Hepatocyte (in vitro differentiated cells): ENCODE measurements around the gene DACT1. TPM values are rescaled to one million over a fixed set of nuclear protein-coding genes. Genes with fewer than 3 reads are reported as not detected.
"Not testable (repeated sequence)": the region's sequence is repeated elsewhere in the genome, so short reads cannot be mapped to it uniquely, and the experiment has no call there.

Source experiments
- DNase-seq: peaks from one replicate; pipeline ENCODE4 v3.0.0-alpha.2; 2016; ENCODE audit warnings: low spot score
- H2AFZ ChIP-seq: fragments of 200-600 bp; sonication (generic); 2 replicates; pipeline ENCODE4 v1.6.0; 2016; ENCODE audit warnings: antibody characterized with exemption, mild to moderate bottlenecking
- H3K27ac ChIP-seq: fragments of 200-600 bp; sonication (generic); 2 replicates; pipeline ENCODE4 v1.5.1; 2016; ENCODE audit warnings: mild to moderate bottlenecking
- H3K27me3 ChIP-seq: fragments of 200-600 bp; sonication (generic); 2 replicates; pipeline ENCODE4 v1.6.1; 2016
- H3K36me3 ChIP-seq: fragments of 200-600 bp; sonication (generic); replicated peaks from 2 replicates; pipeline ENCODE4 v1.5.1; 2016; ENCODE audit warnings: low read depth; ENCODE audit not compliant: insufficient read depth
- H3K4me1 ChIP-seq: fragments of 200-600 bp; sonication (generic); 2 replicates; pipeline ENCODE4 v1.5.1; 2016; ENCODE audit warnings: mild to moderate bottlenecking, moderate library complexity; ENCODE audit not compliant: insufficient read depth
- H3K4me2 ChIP-seq: fragments of 200-600 bp; sonication (generic); 2 replicates; pipeline ENCODE4 v1.6.0; 2016
- H3K4me3 ChIP-seq: fragments of 200-600 bp; sonication (generic); 2 replicates; pipeline ENCODE4 v1.5.1; 2016; ENCODE audit warnings: mild to moderate bottlenecking
- H3K79me2 ChIP-seq: fragments of 200-600 bp; sonication (generic); 2 replicates; pipeline ENCODE4 v1.6.0; 2017; ENCODE audit warnings: mild to moderate bottlenecking
- H3K9me2 ChIP-seq: fragments of 200-600 bp; sonication (generic); replicated peaks from 2 replicates; pipeline ENCODE4 v1.6.0; 2017; ENCODE audit warnings: mild to moderate bottlenecking; ENCODE audit not compliant: insufficient read depth
- H3K9me3 ChIP-seq: fragments of 200-600 bp; sonication (generic); 2 replicates; pipeline ENCODE4 v1.5.1; 2016; ENCODE audit warnings: low read depth, mild to moderate bottlenecking
- H4K20me1 ChIP-seq: fragments of 200-600 bp; sonication (generic); 2 replicates; pipeline ENCODE4 v1.6.0; 2016; ENCODE audit warnings: mild to moderate bottlenecking; ENCODE audit not compliant: insufficient read depth, poor library complexity, severe bottlenecking
- CTCF ChIP-seq: fragments of 200-600 bp; sonication (generic); IDR thresholded peaks from 2 replicates; pipeline ENCODE4 v1.5.1; 2016; ENCODE audit warnings: antibody characterized with exemption, mild to moderate bottlenecking; ENCODE audit not compliant: poor library complexity
- EZH2 ChIP-seq: fragments of 200-600 bp; sonication (generic); IDR thresholded peaks from 2 replicates; pipeline ENCODE4 v1.6.1; 2016; ENCODE audit warnings: antibody characterized with exemption, mild to moderate bottlenecking, borderline replicate concordance
- EZH2phosphoT487 ChIP-seq: fragments of 200-600 bp; sonication (generic); IDR thresholded peaks from one replicate; pipeline ENCODE4 v1.6.1; 2018; ENCODE audit warnings: antibody characterized with exemption, mild to moderate bottlenecking, low read depth, moderate library complexity; ENCODE audit not compliant: unreplicated experiment, severe bottlenecking
- WGBS: methylation state at CpG from one replicate; pipeline ENCODE4 v1.1.6; 2016; ENCODE audit warnings: low lambda C conversion rate; ENCODE audit errors: missing lambda C conversion rate; 5-methylcytosine and 5-hydroxymethylcytosine counted together
- polyA plus RNA-seq: library from polyadenylated mRNA; unstranded; fragments of >200 nt; fragmentation: Nextera tagmentation; extraction: Ambion mirVana; gene quantifications from 2 replicates; pipeline ENCODE4 v1.2.1, GENCODE V29; 2016
- total RNA-seq: library from RNA; depleted of rRNA; stranded (reverse); fragments of >200 nt; gene quantifications from 2 replicates; pipeline ENCODE4 v1.2.3, GENCODE V29; 2014

Gene DACT1
- 17.5 and 19.6 TPM in 2 replicates for total RNA-seq
- 13.2 and 14.0 TPM in 2 replicates for polyA plus RNA-seq

DNA sequence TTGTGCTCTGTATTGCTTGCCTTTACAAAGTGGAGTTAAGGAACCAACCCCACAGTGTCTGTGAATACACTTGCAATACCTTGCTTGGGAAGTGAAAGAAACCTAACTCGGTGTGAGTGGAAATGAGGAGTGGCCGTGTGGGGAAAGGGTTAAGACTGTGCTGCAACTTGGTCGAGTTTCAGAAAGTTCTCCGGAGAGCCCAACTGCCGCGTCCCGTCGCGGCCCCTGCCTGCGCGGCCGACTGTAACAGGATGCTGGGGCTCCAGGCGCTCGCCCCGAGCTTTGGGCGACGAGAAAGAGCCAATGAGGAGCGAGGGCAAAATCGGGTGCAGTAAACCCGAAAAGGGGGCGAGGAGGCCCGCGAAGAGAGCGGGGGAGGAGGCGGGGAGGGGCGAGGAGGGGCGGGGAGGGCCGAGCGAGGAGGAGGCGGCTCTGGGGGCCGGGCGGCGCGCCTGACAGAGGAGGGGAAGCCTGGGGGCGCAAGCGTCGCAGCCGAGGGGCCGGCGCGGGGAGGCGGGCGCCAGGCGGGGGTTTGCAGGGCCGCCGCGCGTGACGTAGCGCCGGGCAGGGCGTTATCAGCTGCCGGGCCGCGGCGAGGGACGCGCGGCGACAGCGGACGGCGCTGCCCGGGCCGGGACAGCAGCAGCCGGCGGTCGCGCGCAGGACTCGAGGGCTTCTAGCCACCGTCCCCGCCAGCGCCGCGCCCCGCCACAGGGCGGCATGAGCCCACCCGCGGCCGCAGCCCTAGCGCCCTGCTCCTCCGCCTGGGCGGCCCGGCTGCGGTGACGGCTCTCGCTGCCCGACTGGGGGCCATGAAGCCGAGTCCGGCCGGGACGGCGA lies at the start of gene DACT1:
DACT1 (plus strand) TSS at position 572 of the 840 bp plus-strand sequence; CDS start at position 813, 241 bp downstream.
- H3K9me3 ChIP-seq = no peaks in the 10 kb centered on the region
- H3K9me2 ChIP-seq = no peaks in the 10 kb centered on the region
- peaks cover 27% of the 10 kb centered on the region for H3K79me2 ChIP-seq
- TF ChIP-seq EZH2 = no peak
- no peak for TF ChIP-seq EZH2phosphoT487
- TF ChIP-seq CTCF = no peak
- peak within 1 kb of the TSS; percentile 81 for H3K4me3 ChIP-seq
- peak within 1 kb of the TSS; percentile 65 for H3K4me2 ChIP-seq
- peaks cover 7% of the 10 kb centered on the region for H3K4me1 ChIP-seq
- H4K20me1 ChIP-seq = no peaks in the 10 kb centered on the region
- no peaks in the 10 kb centered on the region for H3K36me3 ChIP-seq
- H3K27ac ChIP-seq = peak within 1 kb of the TSS; percentile 76
- whole genome bisulfite sequencing = under 1% methylated on average over 37 of the region's 94 CpGs
- DNase-seq = peak; percentile 92
- H3K27me3 ChIP-seq = peaks cover 4% of the 10 kb centered on the region
- H2AFZ ChIP-seq = peak within 1 kb of the TSS; percentile 66

GRCh38 chr14:58588321-58588720 lies 49.4 kb upstream of the DACT1 start:
- H4K20me1 ChIP-seq, H3K27me3 ChIP-seq, H2AFZ ChIP-seq, H3K9me2 ChIP-seq, H3K36me3 ChIP-seq, H3K27ac ChIP-seq, DNase-seq, H3K4me1 ChIP-seq, H3K4me2 ChIP-seq, H3K79me2 ChIP-seq, H3K4me3 ChIP-seq, H3K9me3 ChIP-seq: not testable (repeated sequence)
- 95% methylated on average over 10 of the region's 18 CpGs for WGBS

GRCh38 chr14:58593977-58594376 lies 43.8 kb upstream of the DACT1 start:
- Histone ChIP-seq H3K9me2 (no peaks in the 10 kb centered on the region), H3K79me2 (no peaks in the 10 kb centered on the region), H3K9me3 (no peaks in the 10 kb centered on the region), H4K20me1 (no peaks in the 10 kb centered on the region), H3K27ac (no peak overlapping the region), H3K27me3 (no peaks in the 10 kb centered on the region), H3K4me1 (no peaks in the 10 kb centered on the region), H3K4me2 (no peak overlapping the region), H3K36me3 (no peaks in the 10 kb centered on the region), H3K4me3 (no peak overlapping the region), H2AFZ (no peak overlapping the region)
- TF ChIP-seq CTCF (no peak), EZH2phosphoT487 (no peak), EZH2 (no peak)
- 94% methylated on average over 4 of the region's 4 CpGs for WGBS
- no peak for DNase-seq

- WGBS = 85% methylated on average over 4 of the region's 4 CpGs
Observed at GRCh38 chr14:58597041-58597440, 40.7 kb upstream of the DACT1 start.

More at GRCh38 chr14:58597041-58597440, 40.7 kb upstream of the DACT1 start:
- no peaks in the 10 kb centered on the region for H3K9me3 ChIP-seq
- H3K9me2 ChIP-seq = no peaks in the 10 kb centered on the region
- H4K20me1 ChIP-seq = no peaks in the 10 kb centered on the region
- no peaks in the 10 kb centered on the region for H3K4me1 ChIP-seq
- no peak overlapping the region for H2AFZ ChIP-seq
- H3K36me3 ChIP-seq = no peaks in the 10 kb centered on the region
- H3K4me3 ChIP-seq = no peak overlapping the region
- no peaks in the 10 kb centered on the region for H3K27me3 ChIP-seq
- no peak for DNase-seq
- H3K79me2 ChIP-seq = no peaks in the 10 kb centered on the region
- TF ChIP-seq CTCF = no peak
- TF ChIP-seq EZH2phosphoT487 = no peak
- no peak for TF ChIP-seq EZH2
- H3K27ac ChIP-seq = no peak overlapping the region
- no peak overlapping the region for H3K4me2 ChIP-seq
